GM21526 (cell line): ENCODE measurements around the gene SLC7A9.

Experiments
- ATAC-seq: cut with Tn5 transposase; IDR thresholded peaks from one replicate; pipeline ENCODE4 v1.9.1; 2021; ENCODE audit warnings: moderate library complexity; ENCODE audit not compliant: unreplicated experiment, low FRiP score

The SLC7A9 gene

GRCh38 chr19:32869369-32869965 is at the start of gene SLC7A9:
Gene SLC7A9, minus strand, starts transcription at chr19:32869767. Its CDS starts 1,233 bp downstream, at chr19:32868534.
- no peak for ATAC-seq

- ATAC-seq = no peak
Measured at GRCh38 chr19:32919365-32919764, 49.8 kb upstream of the SLC7A9 start.

- ATAC-seq = no peak
Measured at GRCh38 chr19:32917616-32917996, 48.0 kb upstream of the SLC7A9 start.

- ATAC-seq = no peak
Measured at GRCh38 chr19:32916969-32917615, 47.5 kb upstream of the SLC7A9 start.

GRCh38 chr19:32914879-32915660 is 45.5 kb upstream of the SLC7A9 start:
- no peak for ATAC-seq

GRCh38 chr19:32911467-32911866 is 41.9 kb upstream of the SLC7A9 start:
- no peak for ATAC-seq

GRCh38 chr19:32910874-32911273 is 41.3 kb upstream of the SLC7A9 start:
- ATAC-seq = no peak

- ATAC-seq = no peak
Measured at GRCh38 chr19:32910094-32910493, 40.5 kb upstream of the SLC7A9 start.

- ATAC-seq = no peak
Measured at GRCh38 chr19:32909257-32909656, 39.7 kb upstream of the SLC7A9 start.

- no peak for ATAC-seq
Measured at GRCh38 chr19:32908641-32909190, 39.1 kb upstream of the SLC7A9 start.

- ATAC-seq = no peak
Measured at GRCh38 chr19:32902448-32902847, 32.9 kb upstream of the SLC7A9 start.

- no peak for ATAC-seq
Measured at GRCh38 chr19:32901504-32902161, 32.1 kb upstream of the SLC7A9 start.

GRCh38 chr19:32896516-32897214 is 27.1 kb upstream of the SLC7A9 start:
- no peak for ATAC-seq

GRCh38 chr19:32895384-32895783 is 25.8 kb upstream of the SLC7A9 start:
- peak; percentile 82 for ATAC-seq

GRCh38 chr19:32891609-32892008 is 22.0 kb upstream of the SLC7A9 start:
- ATAC-seq = no peak

GRCh38 chr19:32890841-32891240 is 21.3 kb upstream of the SLC7A9 start:
- ATAC-seq = no peak

GRCh38 chr19:32890326-32890725 is 20.8 kb upstream of the SLC7A9 start:
- ATAC-seq = no peak

- no peak for ATAC-seq
Measured at GRCh38 chr19:32889137-32889934, 19.8 kb upstream of the SLC7A9 start.

GRCh38 chr19:32887572-32888215 is 18.1 kb upstream of the SLC7A9 start:
- no peak for ATAC-seq
